ENCODE results near the gene ERN2. TPM values are rescaled to one million over a fixed set of nuclear protein-coding genes. Genes with fewer than 3 reads are reported as not detected.

ERN2 gene
- total RNA-seq, 1 donor from 2014 or later, result not detected

- Mint-ChIP-seq H3K4me3 (ENCODE audit: unreplicated experiment) (no peak overlapping the region), H3K27ac (ENCODE audit: unreplicated experiment) (no peak overlapping the region), H3K27me3 (ENCODE audit: low read depth, unreplicated experiment) (peaks cover 5% of the 10 kb centered on the region), H3K9me3 (ENCODE audit: unreplicated experiment) (peaks cover 2% of the 10 kb centered on the region), H3K36me3 (ENCODE audit: low read depth, unreplicated experiment) (no peaks in the 10 kb centered on the region), H3K4me1 (ENCODE audit: low read depth, unreplicated experiment) (no peaks in the 10 kb centered on the region)
- Histone ChIP-seq H3K27ac (ENCODE audit: low read depth, low read length) (no peak overlapping the region), H2AFZ (ENCODE audit: low read depth, low read length) (no peak overlapping the region), H3K9ac (ENCODE audit: low read length) (no peak overlapping the region), H3K4me1 (ENCODE audit: insufficient read depth, low read length) (peaks cover 3% of the 10 kb centered on the region), H3K79me2 (ENCODE audit: insufficient read depth, low read length) (no peaks in the 10 kb centered on the region), H3K4me2 (ENCODE audit: low read length) (no peak overlapping the region), H3K27me3 (ENCODE audit: insufficient read depth, low read length) (no peaks in the 10 kb centered on the region), H4K20me1 (ENCODE audit: insufficient read depth, low read length) (no peaks in the 10 kb centered on the region), H3K9me3 (ENCODE audit: insufficient read depth, low read depth, low read length) (no peaks in the 10 kb centered on the region), H3K36me3 (ENCODE audit: insufficient read depth, low read length) (no peaks in the 10 kb centered on the region), H3K4me3 (ENCODE audit: insufficient read depth, low read depth, low read length) (no peak overlapping the region)
- no peak for TF ChIP-seq CTCF (IDR thresholded peaks at IDR 0.05; ENCODE audit: insufficient read depth, low read depth, low read length)
- TF ChIP-seq EZH2 (IDR thresholded peaks at IDR 0.05; ENCODE audit: insufficient read depth, low read length), result no peak
- DNase-seq (ENCODE audit: low read depth), result no peak
- FAIRE-seq, result no peak
These were observed 13.9 kb downstream of the ERN2 start for GRCh38 chr16:23699100-23699499.

GRCh38 chr16:23695756-23696155, 17.3 kb downstream of the ERN2 start:
- DNase-seq (ENCODE audit: low read depth), result no peak
- H3K36me3 ChIP-seq (ENCODE audit: insufficient read depth, low read length), result peaks cover 7% of the 10 kb centered on the region
- Mint-ChIP-seq H3K4me3 (ENCODE audit: unreplicated experiment) (no peak overlapping the region), H3K9me3 (ENCODE audit: unreplicated experiment) (no peaks in the 10 kb centered on the region), H3K4me1 (ENCODE audit: low read depth, unreplicated experiment) (no peaks in the 10 kb centered on the region), H3K27me3 (ENCODE audit: low read depth, unreplicated experiment) (peaks cover 2% of the 10 kb centered on the region), H3K36me3 (ENCODE audit: low read depth, unreplicated experiment) (peaks cover 2% of the 10 kb centered on the region), H3K27ac (ENCODE audit: unreplicated experiment) (no peak overlapping the region)
- no peaks in the 10 kb centered on the region for H3K27me3 ChIP-seq (ENCODE audit: insufficient read depth, low read length)
- FAIRE-seq, result no peak
- H3K4me2 ChIP-seq (ENCODE audit: low read length), result no peak overlapping the region
- no peak overlapping the region for H2AFZ ChIP-seq (ENCODE audit: low read depth, low read length)
- peaks cover 3% of the 10 kb centered on the region for H3K4me1 ChIP-seq (ENCODE audit: insufficient read depth, low read length)
- no peaks in the 10 kb centered on the region for H3K79me2 ChIP-seq (ENCODE audit: insufficient read depth, low read length)
- H4K20me1 ChIP-seq (ENCODE audit: insufficient read depth, low read length), result no peaks in the 10 kb centered on the region
- H3K27ac ChIP-seq (ENCODE audit: low read depth, low read length), result no peak overlapping the region
- TF ChIP-seq CTCF (IDR thresholded peaks at IDR 0.05; ENCODE audit: insufficient read depth, low read depth, low read length) (no peak), EZH2 (IDR thresholded peaks at IDR 0.05; ENCODE audit: insufficient read depth, low read length) (no peak)
- no peak overlapping the region for H3K4me3 ChIP-seq (ENCODE audit: insufficient read depth, low read depth, low read length)
- H3K9me3 ChIP-seq (ENCODE audit: insufficient read depth, low read depth, low read length), result no peaks in the 10 kb centered on the region
- H3K9ac ChIP-seq (ENCODE audit: low read length), result no peak overlapping the region

GRCh38 chr16:23694644-23695373, 18.2 kb downstream of the ERN2 start:
- H3K9me3 Mint-ChIP-seq (ENCODE audit: unreplicated experiment), result no peaks in the 10 kb centered on the region
- no peak for FAIRE-seq
- peak overlapping the region; percentile 28 for H3K4me3 ChIP-seq (ENCODE audit: insufficient read depth, low read depth, low read length)

More at GRCh38 chr16:23694644-23695373, 18.2 kb downstream of the ERN2 start:
- Histone ChIP-seq H3K9ac (ENCODE audit: low read length) (no peak overlapping the region), H2AFZ (ENCODE audit: low read depth, low read length) (peak overlapping the region; percentile 86), H3K27me3 (ENCODE audit: insufficient read depth, low read length) (no peaks in the 10 kb centered on the region), H3K4me2 (ENCODE audit: low read length) (peak overlapping the region; percentile 81), H3K9me3 (ENCODE audit: insufficient read depth, low read depth, low read length) (no peaks in the 10 kb centered on the region), H3K4me1 (ENCODE audit: insufficient read depth, low read length) (peaks cover 3% of the 10 kb centered on the region), H3K79me2 (ENCODE audit: insufficient read depth, low read length) (no peaks in the 10 kb centered on the region), H3K27ac (ENCODE audit: low read depth, low read length) (no peak overlapping the region), H4K20me1 (ENCODE audit: insufficient read depth, low read length) (no peaks in the 10 kb centered on the region), H3K36me3 (ENCODE audit: insufficient read depth, low read length) (peaks cover 12% of the 10 kb centered on the region)
- peaks cover 3% of the 10 kb centered on the region for H3K36me3 Mint-ChIP-seq (ENCODE audit: low read depth, unreplicated experiment)
- no peak for TF ChIP-seq EZH2 (IDR thresholded peaks at IDR 0.05; ENCODE audit: insufficient read depth, low read length)
- TF ChIP-seq CTCF (IDR thresholded peaks at IDR 0.05; ENCODE audit: insufficient read depth, low read depth, low read length), result no peak
- H3K27ac Mint-ChIP-seq (ENCODE audit: unreplicated experiment), result no peak overlapping the region
- peak overlapping the region; percentile 40 for H3K4me3 Mint-ChIP-seq (ENCODE audit: unreplicated experiment)
- H3K27me3 Mint-ChIP-seq (ENCODE audit: low read depth, unreplicated experiment), result peaks cover 2% of the 10 kb centered on the region
- no peaks in the 10 kb centered on the region for H3K4me1 Mint-ChIP-seq (ENCODE audit: low read depth, unreplicated experiment)
- peak; percentile 57 for DNase-seq (ENCODE audit: low read depth)
